Glomerular visceral epithelial cell (primary cell): ENCODE results near the gene IRX2.

Experiments used
- DNase-seq: peaks from one replicate; pipeline ENCODE4 v3.0.0-alpha.2; 2016; ENCODE audit errors: extremely low spot score

The IRX2 gene

GRCh38 chr5:2741956-2742355 lies 9.5 kb downstream of the IRX2 start:
- no peak for DNase-seq

GRCh38 chr5:2740876-2741555 lies 10.5 kb downstream of the IRX2 start:
- no peak for DNase-seq

- no peak for DNase-seq
Observed at GRCh38 chr5:2740051-2740875, 11.2 kb downstream of the IRX2 start.

GRCh38 chr5:2739360-2740050 lies 12.0 kb downstream of the IRX2 start:
- no peak for DNase-seq

GRCh38 chr5:2738700-2739359 lies 12.6 kb downstream of the IRX2 start:
- DNase-seq: no peak

GRCh38 chr5:2738156-2738699 lies 13.2 kb downstream of the IRX2 start:
- no peak for DNase-seq

GRCh38 chr5:2737273-2738155 lies 14.0 kb downstream of the IRX2 start:
- no peak for DNase-seq

- DNase-seq: no peak
Observed at GRCh38 chr5:2736872-2737271, 14.6 kb downstream of the IRX2 start.

- DNase-seq: no peak
Observed at GRCh38 chr5:2735996-2736395, 15.5 kb downstream of the IRX2 start.

GRCh38 chr5:2732850-2733249 lies 18.6 kb downstream of the IRX2 start:
- DNase-seq: no peak

- DNase-seq: no peak
Observed at GRCh38 chr5:2732004-2732403, 19.5 kb downstream of the IRX2 start.

- DNase-seq: no peak
Observed at GRCh38 chr5:2729189-2729588, 22.3 kb downstream of the IRX2 start.

GRCh38 chr5:2727550-2727949 lies 23.9 kb downstream of the IRX2 start:
- no peak for DNase-seq

- no peak for DNase-seq
Observed at GRCh38 chr5:2725980-2726765, 25.3 kb downstream of the IRX2 start.

- no peak for DNase-seq
Observed at GRCh38 chr5:2724831-2725230, 26.6 kb downstream of the IRX2 start.

GRCh38 chr5:2724031-2724581 lies 27.4 kb downstream of the IRX2 start:
- DNase-seq: no peak

- no peak for DNase-seq
Observed at GRCh38 chr5:2722901-2723300, 28.6 kb downstream of the IRX2 start.

- no peak for DNase-seq
Observed at GRCh38 chr5:2721385-2722138, 29.9 kb downstream of the IRX2 start.

GRCh38 chr5:2719332-2719731 lies 32.1 kb downstream of the IRX2 start:
- DNase-seq: no peak
